SK-N-MC (cell line): ENCODE data around the gene EIF1.

ENCODE experiments used
- EZH2 ChIP-seq: fragments of 200-600 bp; sonication (generic); IDR thresholded peaks from one replicate; pipeline ENCODE4 v1.6.1; 2017; ENCODE audit warnings: antibody characterized with exemption
- FOXP2 ChIP-seq: optimal IDR thresholded peaks from 2 replicates; pipeline ENCODE3; 2011; ENCODE audit warnings: mild to moderate bottlenecking, moderate library complexity; ENCODE audit not compliant: insufficient read depth; ENCODE audit errors: extremely low read length, control extremely low read depth
- POLR2AphosphoS5 ChIP-seq: IDR thresholded peaks from 2 replicates; pipeline ENCODE4 v1.6.1; 2012; ENCODE audit warnings: mild to moderate bottlenecking, low read depth, low read length, borderline replicate concordance

GRCh38 chr17:41656249-41657023 lies 32.2 kb upstream of the EIF1 start:
- no peak for TF ChIP-seq EZH2
- TF ChIP-seq FOXP2: no peak
- no peak for TF ChIP-seq POLR2AphosphoS5
